NAMALWA (cell line): ENCODE measurements around the gene MBOAT7.
A peak's percentile ranks its signal among the peaks of the same experiment; 100 is the strongest.

ENCODE experiments used
- DNase-seq: peaks from one replicate; pipeline ENCODE4 v3.0.0-alpha.2; 2015; ENCODE audit warnings: low spot score

MBOAT7 gene

DNA sequence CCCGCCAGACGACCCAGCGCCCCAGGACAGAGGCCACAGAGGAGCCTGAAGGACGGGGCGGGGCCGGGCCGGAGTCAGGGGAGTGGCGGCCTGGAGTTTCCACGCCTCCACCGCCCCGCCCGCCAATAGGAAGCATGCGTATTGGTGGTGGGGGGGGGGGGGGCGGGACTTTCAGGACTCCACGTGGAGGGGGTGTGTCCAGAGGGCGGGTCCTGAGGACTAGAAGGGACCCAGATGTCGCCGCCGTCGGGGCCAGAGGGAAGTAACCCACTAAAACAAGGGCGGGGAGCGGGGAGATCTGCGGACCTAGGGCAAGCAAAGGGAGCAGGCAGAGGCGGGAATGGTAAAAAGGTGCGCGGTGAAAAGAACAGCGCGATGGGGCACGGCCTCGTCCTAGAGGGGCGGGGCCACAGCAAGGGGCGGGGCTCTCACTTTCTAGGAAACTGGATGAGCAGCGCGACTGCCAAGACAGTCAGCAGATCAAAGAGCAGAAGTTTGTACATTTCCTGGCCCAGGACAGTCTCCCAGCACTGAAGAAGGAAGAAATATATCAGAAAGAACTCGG, 27.1 kb downstream of the MBOAT7 start:
- DNase-seq: peak; percentile 94

GRCh38 chr19:54160854-54161253, 28.5 kb downstream of the MBOAT7 start:
- no peak for DNase-seq

- no peak for DNase-seq
Observed at GRCh38 chr19:54160182-54160811, 29.1 kb downstream of the MBOAT7 start.

DNA sequence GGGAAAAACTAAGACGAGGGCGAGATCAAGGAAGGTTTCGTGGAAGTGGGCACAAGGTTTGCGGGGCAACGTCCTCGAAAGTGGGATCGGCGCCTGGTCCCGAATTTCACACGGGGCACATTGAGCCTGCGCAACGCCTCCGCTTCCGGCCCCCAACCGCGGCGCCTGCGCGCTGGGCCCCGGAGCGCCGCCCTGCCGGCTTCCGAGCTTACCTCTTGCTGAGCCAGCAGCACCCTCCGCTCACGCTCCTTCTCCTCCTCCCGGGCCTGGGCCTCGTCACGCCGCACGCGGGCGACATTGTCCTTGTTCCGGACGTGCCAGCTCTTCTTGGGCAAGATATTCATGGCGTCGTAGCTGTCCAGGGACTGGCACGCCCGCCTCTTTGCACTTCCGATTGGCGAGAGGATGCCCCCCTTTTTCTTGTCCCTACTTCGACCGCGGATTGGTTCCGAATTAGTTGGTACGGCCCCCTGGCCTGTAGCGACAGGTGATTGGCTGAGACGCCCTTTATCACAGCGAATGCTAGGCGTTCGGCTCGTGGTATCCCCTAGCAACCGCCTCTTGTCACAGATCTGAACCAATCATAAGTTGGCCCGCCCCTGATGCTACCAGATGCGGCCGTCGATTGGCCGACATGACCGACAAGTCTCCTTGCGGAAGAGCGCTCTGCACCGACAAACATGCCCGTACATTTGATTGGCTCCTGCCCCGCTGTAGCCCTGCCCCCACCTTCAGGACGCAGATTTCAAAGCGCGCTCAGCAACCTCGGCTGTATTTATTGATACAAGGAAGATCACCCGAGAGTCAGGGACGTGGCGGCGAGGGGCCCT, 29.8 kb downstream of the MBOAT7 start, which contains the start of gene LENG1:
Gene LENG1, minus strand, starts transcription at position 370 of the 830 bp plus-strand sequence. Its CDS starts 26 bp downstream, at position 344.
- peak; percentile 100 for DNase-seq

DNA sequence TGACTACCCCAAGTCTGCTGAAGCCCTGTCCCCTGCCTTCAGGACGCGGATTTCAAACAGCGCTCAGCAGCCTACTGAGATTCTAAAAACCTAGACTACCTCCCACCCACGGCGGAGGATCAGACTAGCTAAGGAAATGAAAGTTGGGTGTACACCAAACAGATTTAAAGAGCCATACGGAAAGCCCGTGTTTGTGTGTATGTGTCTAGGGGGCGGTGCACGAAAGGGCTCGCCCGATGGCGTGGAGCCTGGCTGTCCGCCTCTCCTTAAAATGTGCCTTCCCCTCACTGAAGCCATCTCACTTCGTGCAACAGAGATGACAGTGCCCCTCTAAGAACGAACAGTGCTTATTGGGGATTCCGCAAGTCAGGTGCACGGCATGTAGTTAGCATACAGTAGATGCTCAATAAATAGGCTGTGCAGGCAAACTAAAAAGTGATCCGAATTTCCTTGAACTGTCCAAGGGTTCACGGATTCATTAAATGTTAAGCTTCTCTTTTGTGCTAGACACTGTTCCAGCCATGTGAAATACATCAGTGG, 30.5 kb downstream of the MBOAT7 start:
- peak; percentile 72 for DNase-seq

- DNase-seq: no peak
Observed at GRCh38 chr19:54156953-54157352, 32.4 kb downstream of the MBOAT7 start.

GRCh38 chr19:54156490-54156889, 32.9 kb downstream of the MBOAT7 start:
- no peak for DNase-seq

DNA sequence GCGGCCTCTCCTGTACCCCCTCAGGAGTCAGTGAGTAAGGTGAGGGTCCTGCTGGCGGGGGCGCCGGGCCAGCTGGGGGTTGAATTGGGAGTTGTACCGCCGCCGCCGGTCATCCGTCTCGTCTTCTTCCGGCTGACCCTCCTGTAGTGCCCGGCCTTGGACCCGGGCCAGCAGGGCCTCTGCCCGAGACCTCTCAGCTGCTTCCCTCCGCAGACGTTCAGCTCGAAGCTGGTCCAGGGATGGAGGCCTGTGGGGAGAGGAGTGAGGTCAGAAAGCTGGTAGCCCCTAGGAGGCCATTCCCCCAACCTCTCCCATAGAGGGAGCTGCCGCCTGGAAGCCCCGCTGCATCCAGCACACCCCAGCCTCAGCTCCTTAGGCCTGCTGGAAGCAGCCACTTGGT, 33.7 kb downstream of the MBOAT7 start:
- no peak for DNase-seq

DNA sequence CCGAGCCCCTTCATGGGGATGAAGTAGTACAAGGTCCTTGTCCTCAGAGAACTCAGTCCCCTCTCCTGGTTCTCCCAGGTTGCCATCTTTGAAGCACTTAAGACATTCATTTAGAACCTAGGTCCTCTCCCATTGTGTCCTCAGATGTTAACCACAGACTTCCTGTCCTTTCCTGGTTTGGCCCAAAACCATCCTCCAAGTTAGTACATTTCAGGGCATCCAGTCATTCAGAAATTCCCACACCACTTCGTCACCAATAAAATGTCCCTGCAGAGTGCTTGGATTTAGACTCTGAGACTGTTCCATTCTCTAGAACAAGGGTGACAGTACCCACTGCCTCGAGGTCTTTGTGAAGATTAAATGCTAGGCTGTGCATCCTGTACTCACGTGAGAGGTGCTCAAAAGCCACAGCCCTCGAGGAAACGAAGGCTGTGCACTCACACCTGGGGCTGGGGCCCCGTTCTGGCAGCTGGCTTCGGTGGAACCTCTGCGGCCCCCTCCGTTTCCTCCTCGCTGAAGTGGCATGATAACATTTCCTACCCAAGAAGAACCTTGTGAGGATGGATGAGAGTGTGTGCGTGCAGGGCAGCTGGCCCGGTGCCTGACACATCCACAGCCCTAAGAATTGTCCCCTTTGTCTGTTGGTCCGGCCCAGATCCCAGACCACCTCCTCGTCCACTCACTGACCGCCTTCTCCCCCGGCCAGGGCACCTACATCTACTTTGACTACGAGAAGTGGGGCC, 34.6 kb downstream of the MBOAT7 start:
- DNase-seq: peak; percentile 50

- DNase-seq: no peak
Observed at GRCh38 chr19:54153731-54154326, 35.6 kb downstream of the MBOAT7 start.

DNA sequence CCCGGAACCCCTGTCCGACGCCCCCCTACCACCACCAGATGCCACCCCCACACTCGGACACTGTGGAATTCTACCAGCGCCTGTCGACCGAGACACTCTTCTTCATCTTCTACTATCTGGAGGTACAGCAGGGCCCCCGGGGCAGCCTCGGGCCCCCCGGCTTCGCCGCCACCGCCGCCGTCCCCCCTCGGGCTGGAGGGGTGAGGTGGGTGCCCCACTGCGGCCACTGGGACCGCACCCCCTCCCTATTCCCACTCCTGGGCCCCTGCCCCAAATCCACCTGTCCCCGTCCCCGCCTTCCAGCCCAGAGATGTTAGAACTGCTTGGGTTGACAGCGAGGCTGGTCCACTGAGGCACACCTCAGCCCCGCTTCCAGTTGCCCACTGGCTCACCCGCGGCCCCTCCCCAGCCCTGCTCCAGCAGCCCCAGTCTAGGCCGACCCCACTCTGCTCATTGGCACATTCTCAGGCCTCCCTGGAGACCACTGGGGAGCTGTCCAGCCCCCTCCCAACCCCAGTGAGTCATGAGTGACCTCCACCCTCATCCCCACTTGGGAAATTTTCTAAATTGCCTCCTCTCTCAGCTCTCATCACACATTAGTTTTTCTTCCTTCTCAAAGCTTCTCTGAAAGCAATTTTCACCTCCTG, 36.4 kb downstream of the MBOAT7 start:
- DNase-seq: no peak

DNA sequence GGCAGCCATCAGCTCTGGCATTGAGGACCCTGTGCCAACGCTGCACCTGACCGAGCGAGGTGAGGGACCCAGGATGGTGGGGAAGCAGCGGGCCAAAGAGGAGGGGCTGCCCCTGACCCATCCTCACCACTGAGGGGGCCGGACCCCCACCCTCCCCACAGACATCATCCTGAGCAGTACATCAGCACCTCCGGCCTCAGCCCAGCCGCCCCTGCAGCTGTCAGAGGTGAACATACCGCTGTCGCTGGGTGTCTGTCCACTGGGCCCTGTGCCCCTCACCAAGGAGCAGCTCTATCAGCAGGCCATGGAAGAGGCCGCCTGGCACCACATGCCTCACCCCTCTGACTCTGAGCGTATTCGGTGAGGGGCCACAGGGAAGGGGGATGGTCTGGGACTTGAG, 37.1 kb downstream of the MBOAT7 start:
- DNase-seq: no peak

DNA sequence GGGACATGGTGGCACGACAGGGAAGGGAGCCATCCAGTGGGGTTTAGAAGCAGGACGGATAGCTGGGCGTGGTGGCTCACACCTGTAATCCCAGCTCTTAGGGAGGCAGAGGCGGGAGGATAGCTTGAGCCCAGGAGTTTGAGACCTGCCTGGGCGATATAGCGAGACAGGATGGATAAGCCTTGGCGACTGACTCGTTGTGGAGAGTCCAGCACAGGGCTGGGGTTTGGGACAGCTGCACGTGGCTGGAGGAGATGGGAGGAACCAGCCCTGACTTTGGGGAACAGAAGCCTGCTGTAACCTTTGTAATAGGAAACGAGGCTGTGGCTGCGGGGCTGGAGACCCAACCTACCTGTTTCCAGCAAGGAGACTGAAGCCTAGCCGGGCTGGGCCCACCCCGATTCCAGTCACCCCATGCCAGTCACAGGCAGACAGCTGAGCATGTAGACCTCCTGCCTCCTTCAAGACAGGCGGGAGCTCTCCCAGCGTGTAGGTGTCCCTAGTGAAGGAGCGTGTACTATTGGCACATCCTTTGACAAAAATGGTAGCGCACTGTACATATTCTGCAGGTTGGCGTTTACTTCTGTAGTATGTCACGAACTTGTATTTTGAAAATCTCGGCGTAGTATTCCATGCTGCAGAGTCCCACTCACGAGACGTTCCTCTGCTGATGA, 37.9 kb downstream of the MBOAT7 start:
- DNase-seq: no peak

- DNase-seq: no peak
Observed at GRCh38 chr19:54149021-54149812, 40.2 kb downstream of the MBOAT7 start.

DNA sequence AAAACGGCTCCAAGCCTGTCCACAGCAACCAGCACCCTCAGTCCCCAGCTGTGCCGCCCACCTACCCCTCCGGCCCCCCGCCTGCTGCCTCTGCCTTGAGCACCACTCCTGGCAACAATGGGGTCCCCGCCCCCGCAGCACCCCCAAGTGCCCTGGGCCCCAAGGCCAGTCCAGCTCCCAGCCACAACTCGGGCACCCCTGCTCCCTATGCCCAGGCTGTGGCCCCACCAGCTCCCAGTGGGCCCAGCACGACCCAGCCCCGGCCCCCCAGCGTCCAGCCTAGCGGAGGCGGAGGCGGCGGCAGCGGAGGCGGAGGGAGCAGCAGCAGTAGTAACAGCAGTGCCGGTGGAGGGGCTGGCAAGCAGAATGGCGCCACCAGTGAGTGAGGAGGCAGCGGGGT, 41.2 kb downstream of the MBOAT7 start:
- no peak for DNase-seq

DNA sequence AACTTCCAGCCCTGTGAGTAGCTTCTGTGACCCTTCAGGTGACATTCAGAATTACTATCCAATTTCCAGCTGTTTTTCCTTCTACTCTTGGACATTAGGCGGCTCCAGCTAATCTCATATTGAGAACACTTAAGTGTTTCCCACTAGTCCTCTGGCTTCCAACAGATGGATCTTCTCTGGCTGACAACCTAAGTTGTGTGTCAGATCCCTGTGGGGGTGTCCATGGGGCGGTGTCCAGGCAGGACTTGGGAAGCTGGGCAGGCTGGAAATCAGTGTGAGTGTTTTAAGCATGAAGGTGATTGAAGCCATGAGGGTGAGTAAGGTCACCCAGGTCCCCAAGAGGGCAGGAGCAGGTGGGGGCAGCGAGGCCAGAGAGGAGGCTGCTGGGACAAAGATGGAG, 41.7 kb downstream of the MBOAT7 start:
- no peak for DNase-seq

DNA sequence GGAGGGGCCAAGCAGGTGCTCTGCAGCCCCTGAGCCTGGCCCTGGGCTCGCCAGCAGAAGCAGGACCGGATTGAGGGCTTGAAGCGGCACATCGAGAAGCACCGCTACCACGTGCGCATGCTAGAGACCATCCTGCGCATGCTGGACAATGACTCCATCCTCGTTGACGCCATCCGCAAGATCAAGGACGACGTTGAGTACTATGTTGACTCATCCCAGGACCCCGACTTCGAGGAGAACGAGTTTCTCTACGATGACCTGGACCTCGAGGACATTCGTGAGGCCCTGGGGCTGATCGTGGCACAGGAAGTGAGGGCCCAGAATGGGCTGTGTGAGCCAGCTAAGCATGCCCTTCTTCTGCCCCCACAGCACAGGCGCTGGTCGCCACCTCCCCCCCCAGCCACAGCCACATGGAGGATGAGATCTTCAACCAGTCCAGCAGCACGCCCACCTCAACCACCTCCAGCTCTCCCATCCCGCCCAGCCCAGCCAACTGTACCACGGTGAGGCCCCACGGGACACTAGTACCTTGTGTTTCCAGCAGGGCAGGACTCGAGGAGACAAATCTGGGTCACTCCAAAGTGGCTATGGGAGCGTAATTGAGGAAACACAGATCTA, 43.7 kb downstream of the MBOAT7 start:
- DNase-seq: no peak

GRCh38 chr19:54142166-54142780, 47.1 kb downstream of the MBOAT7 start:
- DNase-seq: no peak

DNA sequence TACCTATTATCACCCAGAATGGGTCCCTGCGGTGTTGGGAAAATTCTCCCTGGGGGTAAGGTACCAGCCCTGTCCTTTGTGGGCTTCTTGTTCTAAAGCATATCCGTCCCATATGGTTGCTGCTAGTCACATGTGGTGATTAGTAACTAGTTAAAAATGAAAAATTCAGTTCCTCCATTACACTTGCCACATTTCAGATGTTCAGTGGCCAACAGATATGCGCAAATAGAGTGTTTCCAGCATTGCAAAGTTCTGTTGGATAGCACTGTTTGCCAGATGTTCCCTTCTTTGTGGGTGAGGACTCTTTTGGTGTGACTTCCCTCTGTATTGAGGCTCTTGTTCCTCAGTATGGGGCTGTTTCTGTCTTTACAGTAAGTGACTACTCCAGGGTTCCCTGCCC, 48.0 kb downstream of the MBOAT7 start:
- no peak for DNase-seq
